Cortex of kidney (tissue), 1 donor: ENCODE measurements around the gene WWOX.

Experiments
- DNase-seq: peaks from one replicate; lab custom pipeline; 2025; lab: John Stamatoyannopoulos, UW

WWOX gene

DNA sequence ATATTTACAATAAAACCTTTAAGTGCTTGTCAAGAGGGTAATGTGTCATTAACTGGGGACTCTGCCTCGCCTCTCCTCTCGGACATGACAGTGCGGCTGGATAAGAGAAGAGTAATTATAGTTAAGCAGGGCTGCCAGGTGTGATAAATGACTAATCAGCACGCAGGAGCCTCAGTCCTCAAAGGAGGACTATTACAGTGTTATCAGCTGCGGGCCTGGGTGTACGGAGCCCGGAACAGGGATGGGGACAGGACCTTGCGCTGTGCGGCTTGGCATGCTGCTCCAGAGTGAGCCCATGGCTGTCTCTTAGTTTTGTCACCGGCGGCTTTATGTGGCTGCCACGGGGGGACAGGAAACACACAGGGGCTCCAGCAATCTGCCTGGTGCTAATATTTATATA, 893.9 kb downstream of the WWOX start:
- DNase-seq, result no peak

DNA sequence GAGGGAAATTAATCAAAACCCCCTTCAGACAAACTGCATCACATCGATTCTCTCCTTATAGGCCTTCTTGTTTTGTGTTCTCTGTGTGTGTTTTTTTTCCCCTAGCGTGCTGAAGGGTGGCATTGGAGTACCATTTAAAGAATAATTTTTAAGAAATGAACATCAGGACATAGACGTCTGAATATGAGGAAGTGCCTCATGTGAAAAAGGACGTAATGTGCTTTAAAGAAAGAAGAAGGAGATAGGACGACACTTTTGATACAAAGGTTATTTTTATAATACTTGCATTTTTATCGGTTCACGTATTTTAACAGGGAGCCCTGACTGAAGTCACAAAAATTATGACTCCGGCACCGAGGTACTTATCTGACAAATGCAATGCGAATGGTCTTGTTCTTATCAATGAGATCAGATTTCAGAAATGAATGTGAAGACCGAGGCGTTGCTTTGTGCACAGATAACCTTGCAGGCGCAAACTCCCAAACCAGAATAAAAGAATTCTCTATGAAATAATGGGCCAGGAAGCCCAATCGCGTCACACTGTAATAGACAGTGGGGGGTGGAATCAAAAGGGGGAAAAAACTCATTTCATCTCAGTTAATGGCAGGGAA, 894.8 kb downstream of the WWOX start:
- DNase-seq, result no peak

DNA sequence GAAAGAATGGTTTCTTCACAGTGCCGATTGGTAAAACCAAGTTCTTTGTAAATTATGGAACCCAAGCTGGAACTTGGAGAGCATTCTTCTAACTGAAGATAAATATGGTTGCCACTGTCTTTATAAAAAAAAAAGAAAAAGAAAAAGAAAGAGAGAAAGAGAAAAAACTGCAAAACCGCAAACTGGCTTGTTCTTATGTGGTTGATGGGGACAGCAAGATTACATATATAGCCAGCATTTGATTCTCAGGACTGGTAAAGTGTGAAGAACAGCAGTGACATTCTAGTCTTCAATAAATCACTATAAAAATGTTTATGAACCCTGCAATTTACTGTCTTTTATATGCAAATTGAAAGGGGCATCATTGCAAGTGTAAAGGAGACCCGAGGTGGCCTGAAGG, 896.0 kb downstream of the WWOX start:
- DNase-seq, result no peak

GRCh38 chr16:78996790-78997189, 897.3 kb downstream of the WWOX start:
- no peak for DNase-seq

GRCh38 chr16:78998879-78999278, 899.4 kb downstream of the WWOX start:
- DNase-seq, result no peak

DNA sequence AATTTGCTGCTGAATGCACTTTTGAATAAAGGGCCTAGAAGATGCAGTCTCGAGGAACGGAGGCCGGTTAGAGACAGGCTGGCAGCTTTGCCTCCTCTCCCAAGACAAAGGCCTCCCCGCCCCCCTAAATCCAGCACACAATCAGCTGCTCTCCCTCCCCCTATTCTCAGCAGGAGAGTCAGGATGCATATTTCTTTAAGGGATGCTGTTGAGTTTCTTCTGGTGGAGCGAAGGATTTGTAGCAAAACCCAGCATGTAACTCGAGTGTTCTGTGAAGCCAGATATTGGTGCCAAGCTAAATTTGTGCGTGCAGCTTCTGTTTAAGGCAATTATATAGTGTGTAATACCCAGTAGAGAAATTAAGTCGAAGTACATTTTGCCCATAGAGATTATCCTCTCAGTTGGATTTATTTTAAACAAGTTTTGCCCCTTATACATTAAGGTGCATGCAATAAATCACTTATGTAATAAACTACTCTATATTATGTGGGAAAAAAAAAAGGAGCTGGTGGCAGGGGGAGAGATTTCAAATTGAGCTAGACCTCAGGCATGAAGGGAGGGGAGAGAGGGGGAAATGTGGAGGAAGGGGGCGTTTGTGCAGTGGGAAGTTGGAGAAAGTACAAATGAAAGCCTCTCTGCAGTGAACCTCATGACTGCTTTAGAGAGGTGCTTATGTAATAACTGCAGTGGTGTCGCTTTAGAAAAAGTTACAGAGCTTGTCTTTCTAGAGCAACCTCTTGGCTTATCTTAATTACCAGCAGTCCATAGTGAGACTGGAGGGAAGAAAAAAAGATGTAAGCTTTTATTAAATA, 901.9 kb downstream of the WWOX start:
- DNase-seq, result no peak

DNA sequence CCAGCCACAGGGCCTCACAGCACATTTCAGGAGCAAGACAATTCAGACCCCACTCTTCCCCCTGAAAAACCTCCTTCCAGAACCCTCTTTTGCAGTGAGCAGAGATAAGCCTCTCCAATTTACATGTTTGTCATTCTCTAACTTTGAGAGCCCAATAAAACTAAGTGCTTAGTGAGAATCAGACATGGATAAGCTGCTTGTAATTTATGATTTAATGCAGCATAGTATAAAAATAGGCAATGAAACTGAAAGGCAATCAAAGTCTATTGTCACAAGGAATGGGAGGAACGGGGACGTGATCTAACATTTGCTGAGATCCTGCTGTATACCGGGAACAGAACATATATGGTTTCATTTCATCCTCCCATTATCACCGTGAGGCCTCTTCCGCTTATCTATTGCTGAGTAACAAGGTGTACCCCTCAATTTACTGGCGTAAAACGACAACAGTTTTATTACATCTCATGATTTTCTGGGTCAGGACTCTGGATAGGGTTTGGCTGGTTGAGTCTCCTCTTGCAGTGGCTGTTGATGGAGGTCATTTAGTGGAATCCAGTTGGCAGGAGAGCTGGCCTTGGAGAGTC, 903.7 kb downstream of the WWOX start:
- no peak for DNase-seq

DNA sequence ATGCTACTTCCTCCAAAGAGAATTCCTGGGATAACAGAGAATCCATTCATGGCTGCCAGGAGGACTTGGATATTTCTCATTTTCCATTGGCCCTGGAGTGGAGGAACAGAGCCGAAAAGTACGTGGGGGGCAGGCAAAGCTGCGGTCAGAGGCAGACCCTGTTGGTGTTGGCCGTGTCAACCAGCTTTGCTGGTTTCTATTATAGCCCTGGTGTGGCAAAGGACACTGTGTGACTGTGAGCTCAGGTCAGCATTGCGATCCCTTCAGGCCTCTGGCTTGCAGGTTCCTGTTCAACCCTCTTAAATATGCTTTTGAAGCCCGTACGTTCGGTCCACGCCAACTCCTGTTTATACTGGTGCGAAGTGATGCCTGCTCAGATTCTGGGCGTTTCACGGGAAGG, 904.9 kb downstream of the WWOX start:
- no peak for DNase-seq

- no peak for DNase-seq
Measured at GRCh38 chr16:79005096-79005495, 905.6 kb downstream of the WWOX start.

DNA sequence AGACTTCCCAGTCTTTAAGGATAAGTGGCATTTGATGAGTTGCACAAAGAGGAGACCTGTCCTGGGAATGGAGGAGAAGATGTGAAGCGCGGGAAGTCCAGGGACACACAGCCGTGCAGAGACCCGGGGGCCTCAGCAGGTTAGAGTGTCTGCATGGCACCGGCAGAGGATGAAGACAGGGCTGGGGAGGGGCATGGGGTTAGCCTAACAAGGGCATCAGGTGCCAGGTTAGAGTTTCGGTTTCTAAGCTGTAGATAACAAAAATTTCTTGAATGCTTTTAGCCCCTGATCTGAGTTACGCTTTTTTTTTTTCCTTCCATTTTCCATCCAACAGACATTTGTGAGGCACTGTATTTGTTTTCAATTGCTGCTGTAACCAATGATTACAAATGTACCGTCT, 906.8 kb downstream of the WWOX start:
- no peak for DNase-seq

GRCh38 chr16:79006765-79007164, 907.3 kb downstream of the WWOX start:
- DNase-seq, result no peak

DNA sequence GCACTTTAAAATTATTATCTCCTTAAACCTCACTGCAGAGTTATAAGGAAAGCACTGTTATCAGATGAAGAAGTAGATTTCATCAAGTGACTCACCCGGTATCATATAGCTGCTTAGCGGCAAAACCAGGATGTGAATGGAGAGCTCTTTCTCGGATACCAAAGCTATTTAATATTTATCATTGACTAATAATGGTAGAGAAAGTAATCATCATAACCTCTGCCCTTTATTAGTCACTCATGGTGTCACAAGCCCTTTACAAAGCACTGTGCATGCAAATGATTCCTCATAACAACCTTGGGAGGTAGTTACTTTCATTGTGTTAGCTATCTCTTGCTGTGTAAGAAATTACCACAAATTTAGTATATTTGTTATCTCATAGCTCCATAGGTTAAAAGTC, 908.2 kb downstream of the WWOX start:
- DNase-seq, result no peak

DNA sequence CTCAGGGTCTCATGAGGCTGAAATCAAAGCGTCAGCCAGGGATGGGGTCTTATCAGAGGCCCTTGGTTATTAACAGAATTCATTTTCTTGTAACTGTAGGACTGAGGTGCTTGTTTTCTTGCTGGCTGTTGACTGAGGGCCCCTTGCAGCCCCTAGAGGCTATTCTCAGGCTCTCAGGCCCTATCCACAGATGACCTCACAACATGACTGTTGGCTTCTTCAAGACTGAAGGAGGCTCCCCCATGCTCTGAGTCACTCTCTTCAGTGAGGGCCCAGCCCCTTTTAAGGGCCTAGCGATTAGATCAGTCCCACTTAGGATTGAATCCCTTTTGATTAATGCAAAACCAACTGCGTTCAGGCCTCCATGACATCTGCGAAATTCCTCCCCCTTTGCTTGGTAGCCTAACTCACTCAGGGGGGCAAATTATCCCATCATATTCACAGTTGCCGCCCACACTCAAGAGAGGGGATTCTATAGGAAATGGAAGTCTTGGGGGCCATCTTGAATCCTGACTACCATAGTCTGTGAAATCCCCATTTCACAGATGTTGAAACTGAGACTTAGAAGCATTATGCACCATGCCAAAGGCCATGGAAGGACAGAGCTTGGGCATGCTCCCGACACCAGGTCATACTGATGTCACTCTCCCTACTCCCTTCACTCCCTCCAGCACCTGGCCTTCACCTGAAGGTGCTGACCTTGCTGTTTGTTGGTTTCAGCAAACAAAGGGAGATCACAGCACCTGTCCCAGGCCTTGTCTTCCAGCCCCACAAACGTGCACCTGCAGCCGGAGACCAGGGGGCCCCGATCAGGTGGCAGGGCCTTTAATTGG, 908.8 kb downstream of the WWOX start:
- DNase-seq, result no peak

- DNase-seq, result no peak
Measured at GRCh38 chr16:79008869-79009179, 909.4 kb downstream of the WWOX start.

DNA sequence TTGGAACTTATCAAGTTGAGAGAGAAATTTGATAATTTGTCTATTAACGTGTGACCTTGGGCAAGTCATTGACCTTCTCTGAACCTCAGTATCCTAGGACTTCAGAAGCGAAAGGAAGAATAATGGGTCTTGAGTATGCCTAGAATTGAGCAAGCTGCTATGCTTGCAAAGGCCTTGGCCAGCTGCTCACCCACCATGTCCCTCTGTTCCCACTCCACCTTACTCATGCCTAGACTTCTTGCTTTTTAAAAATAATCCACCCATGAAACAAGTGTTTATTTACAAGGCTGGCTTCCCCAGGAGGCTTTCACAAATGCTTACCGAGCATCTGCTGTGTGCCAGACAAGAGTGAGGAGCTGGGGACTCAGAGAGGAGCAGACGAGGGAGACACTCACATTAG, 910.4 kb downstream of the WWOX start:
- DNase-seq, result no peak

- DNase-seq, result no peak
Measured at GRCh38 chr16:79011282-79011681, 911.8 kb downstream of the WWOX start.

DNA sequence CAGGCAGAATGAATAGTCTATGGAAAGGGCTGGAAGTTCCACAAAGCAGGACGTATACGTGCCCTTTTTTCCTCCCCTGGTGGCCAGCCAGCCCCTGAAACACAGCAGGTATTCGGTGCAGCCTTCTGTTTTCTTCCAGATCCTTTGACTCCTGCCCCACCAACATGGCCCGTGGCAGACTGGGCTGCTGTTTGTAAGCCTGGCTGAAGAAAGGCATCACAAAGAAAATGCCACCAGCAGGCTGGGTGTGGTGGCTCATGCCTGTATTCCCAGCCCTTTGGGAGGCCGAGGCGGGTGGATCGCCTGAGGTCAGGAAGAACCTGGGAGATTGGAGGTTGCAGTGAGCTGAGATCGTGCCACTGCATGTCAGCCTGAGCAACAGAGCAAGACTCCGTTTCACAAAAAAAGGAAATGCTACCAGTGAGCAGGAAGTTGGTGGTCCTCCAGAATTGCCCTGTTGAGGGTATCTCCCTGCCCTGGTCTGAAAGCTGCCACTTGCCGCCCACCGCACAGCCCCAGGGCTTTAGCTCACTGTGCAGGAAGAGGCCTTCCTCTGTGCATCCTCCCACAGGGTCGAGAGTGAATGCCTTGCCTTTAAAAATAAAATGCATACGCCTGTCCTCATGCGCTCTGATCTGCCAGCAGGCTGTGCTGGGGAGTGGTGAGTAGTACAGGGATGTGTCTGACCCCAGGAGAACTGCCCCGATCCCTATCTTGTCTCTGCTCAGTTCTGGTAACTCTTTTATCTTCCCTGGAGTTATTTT, 913.4 kb downstream of the WWOX start:
- DNase-seq, result no peak

DNA sequence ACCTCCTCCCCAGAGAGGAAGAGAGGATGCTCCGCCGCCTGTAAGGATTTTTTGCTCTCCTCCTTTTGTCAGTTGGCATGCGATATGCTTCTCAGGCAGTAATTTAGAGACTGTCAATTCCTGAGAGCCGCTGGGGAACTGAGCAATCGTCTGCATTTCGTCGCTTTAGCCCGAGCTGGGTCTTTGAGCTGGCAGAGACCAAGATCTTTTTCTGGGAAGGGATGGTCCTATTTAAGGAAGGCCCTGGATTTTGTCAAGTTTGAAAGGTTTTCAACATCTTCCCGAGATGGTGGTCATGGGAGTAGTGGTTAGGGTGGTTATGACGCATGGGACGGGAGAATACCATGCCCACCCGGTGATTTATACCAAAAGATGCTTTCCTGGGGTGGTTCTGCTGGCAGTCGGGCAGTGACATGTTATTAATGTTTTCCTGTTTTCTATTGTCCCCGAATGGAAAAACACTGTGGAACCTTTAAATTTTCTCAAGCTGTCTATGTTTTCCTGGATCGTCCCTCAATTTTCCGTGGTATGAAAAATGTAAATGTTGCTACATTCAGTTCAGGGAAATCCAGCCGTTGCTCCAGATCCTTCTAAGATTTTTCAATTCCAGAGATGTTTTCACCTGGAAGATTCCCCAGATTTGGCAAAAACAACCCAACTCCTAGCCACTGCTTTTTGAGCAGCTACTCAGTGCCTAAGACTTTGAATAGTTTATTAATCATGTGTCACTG, 914.6 kb downstream of the WWOX start:
- no peak for DNase-seq

DNA sequence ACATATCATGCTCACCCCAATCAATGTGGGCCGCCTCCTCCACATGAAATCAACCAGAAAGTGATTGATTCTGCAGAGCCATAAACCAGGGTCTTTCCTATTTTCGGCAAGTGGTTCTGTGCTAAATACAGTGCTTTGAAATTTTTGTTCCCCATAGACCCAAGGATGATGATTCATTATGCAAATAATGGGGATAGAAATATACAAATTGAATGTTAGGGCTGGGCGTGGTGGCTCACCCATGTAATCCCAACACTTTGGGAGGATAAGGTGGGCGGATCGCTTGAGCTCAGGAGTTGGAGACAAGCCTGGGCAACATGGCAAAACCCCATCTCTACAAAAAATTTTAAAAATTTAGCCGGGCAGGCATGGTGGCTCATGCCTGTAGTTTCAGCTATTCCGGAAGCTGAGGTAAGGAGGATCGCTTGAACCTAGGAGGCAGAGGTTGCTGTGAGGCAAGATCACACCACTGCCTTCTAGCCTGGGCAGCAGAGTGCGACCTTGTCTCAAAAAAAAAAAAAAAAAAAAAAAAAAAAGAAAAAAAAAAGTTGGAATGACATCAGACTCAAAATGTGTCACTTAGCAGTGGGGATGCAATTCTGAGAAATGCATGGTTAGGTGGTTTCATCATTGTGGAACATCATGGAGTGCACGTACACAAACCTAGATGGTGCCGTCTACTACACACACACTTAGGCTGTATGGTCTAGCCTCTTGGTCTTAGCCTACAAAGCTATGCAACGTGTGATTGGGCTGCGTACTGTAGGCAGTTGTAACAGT, 919.4 kb downstream of the WWOX start:
- DNase-seq, result no peak

DNA sequence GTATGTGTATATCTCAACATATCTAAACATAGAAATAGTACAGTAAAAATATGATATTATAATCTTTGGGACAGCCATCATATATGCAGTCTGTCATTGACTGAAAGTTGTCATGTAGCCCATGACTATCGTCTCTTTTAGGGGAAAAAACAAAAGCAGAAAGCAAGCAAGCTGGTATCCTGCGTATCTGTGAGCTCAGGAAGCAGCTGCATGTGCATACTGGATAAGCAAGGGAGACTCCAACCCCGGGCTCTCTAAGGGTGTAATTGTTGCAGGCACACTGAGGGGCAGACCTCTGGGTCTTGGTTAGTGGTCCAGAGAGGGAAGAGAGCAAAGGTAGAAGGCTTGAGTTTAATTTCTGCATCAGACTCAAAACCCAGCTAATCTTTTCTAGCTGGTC, 920.0 kb downstream of the WWOX start:
- DNase-seq, result no peak
